ENCODE data around the gene CXCL3.

The CXCL3 gene

GRCh38 chr4:74039315-74039763 is 850 bp upstream of the CXCL3 start:
- Histone ChIP-seq H3K27ac (no peak overlapping the region), H3K4me3 (no peak overlapping the region), H3K36me3 (no peaks in the 10 kb centered on the region), H3K9me3 (peaks cover 9% of the 10 kb centered on the region), H3K4me1 (no peaks in the 10 kb centered on the region), H3K9ac (no peak overlapping the region), H4K20me1 (no peaks in the 10 kb centered on the region), H3K4me2 (no peak overlapping the region), H3K27me3 (no peaks in the 10 kb centered on the region)
- TF ChIP-seq Cebpa-rat (IDR thresholded peaks at IDR 0.05), result no peak

DNA sequence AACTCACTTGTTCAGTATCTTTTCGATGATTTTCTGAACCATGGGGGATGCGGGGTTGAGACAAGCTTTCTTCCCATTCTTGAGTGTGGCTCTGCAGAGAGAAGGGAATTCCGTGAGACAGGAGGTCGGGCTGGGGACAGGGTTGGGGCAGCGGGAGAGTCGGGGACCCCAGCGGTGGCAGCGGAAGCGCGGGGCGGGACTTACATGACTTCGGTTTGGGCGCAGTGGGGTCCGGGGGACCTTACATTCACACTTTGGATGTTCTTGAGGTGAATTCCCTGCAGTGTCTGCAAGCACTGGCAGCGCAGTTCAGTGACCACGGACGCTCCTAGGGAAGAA is 434 bp downstream of the CXCL3 start:
- Histone ChIP-seq H3K4me3 (no peak overlapping the region), H3K9me3 (peaks cover 9% of the 10 kb centered on the region), H3K9ac (no peak overlapping the region), H4K20me1 (no peaks in the 10 kb centered on the region), H3K27me3 (no peaks in the 10 kb centered on the region), H3K36me3 (no peaks in the 10 kb centered on the region), H3K4me1 (no peaks in the 10 kb centered on the region), H3K27ac (no peak overlapping the region), H3K4me2 (no peak overlapping the region)
- no peak for TF ChIP-seq Cebpa-rat (IDR thresholded peaks at IDR 0.05)

- Histone ChIP-seq H3K36me3 (no peaks in the 10 kb centered on the region), H3K9me3 (peaks cover 9% of the 10 kb centered on the region), H3K4me3 (no peak overlapping the region), H3K9ac (no peak overlapping the region), H3K27ac (no peak overlapping the region), H3K4me2 (no peak overlapping the region), H3K4me1 (no peaks in the 10 kb centered on the region), H3K27me3 (no peaks in the 10 kb centered on the region), H4K20me1 (no peaks in the 10 kb centered on the region)
- TF ChIP-seq Cebpa-rat (IDR thresholded peaks at IDR 0.05), result no peak
Measured at GRCh38 chr4:74037076-74037955, 1.2 kb downstream of the CXCL3 start.

DNA sequence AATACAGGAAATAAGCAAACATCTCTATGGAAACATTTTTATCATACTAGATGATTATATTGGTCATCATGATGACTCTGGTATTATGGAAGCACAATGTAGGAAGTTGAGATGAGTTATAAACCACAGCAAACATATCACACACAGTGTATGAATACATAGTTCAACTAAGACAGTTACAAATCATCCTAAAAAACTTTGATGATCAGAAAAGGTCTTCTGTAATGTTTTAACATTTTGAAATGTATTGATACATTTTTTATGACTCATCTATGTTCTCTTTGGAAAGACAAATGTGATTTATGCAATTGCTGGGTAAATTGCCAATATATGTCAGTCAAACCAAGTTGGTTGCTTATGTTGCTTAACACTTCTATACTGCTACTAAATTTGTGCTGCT is 4.8 kb downstream of the CXCL3 start:
- Histone ChIP-seq H3K27me3 (no peaks in the 10 kb centered on the region), H3K9me3 (peaks cover 7% of the 10 kb centered on the region), H3K4me1 (no peaks in the 10 kb centered on the region), H3K4me2 (no peak overlapping the region), H4K20me1 (no peaks in the 10 kb centered on the region), H3K27ac (no peak overlapping the region), H3K36me3 (no peaks in the 10 kb centered on the region), H3K4me3 (no peak overlapping the region), H3K9ac (no peak overlapping the region)
- no peak for TF ChIP-seq Cebpa-rat (IDR thresholded peaks at IDR 0.05)

GRCh38 chr4:74032064-74032463 is 6.4 kb downstream of the CXCL3 start:
- H3K4me3 ChIP-seq, result no peak overlapping the region
- no peaks in the 10 kb centered on the region for H3K9me3 ChIP-seq
- H3K9ac ChIP-seq, result no peak overlapping the region
- TF ChIP-seq Cebpa-rat (IDR thresholded peaks at IDR 0.05), result no peak
- no peak overlapping the region for H3K4me2 ChIP-seq
- H3K4me1 ChIP-seq, result no peaks in the 10 kb centered on the region
- no peaks in the 10 kb centered on the region for H4K20me1 ChIP-seq
- H3K27ac ChIP-seq, result no peak overlapping the region
- no peaks in the 10 kb centered on the region for H3K36me3 ChIP-seq
- H3K27me3 ChIP-seq, result no peaks in the 10 kb centered on the region

- H3K9ac ChIP-seq, result no peak overlapping the region
- H3K27ac ChIP-seq, result no peak overlapping the region
- H3K4me1 ChIP-seq, result no peaks in the 10 kb centered on the region
- no peaks in the 10 kb centered on the region for H4K20me1 ChIP-seq
- H3K9me3 ChIP-seq, result no peaks in the 10 kb centered on the region
- TF ChIP-seq Cebpa-rat (IDR thresholded peaks at IDR 0.05), result no peak
- no peak overlapping the region for H3K4me2 ChIP-seq
- no peak overlapping the region for H3K4me3 ChIP-seq
- no peaks in the 10 kb centered on the region for H3K27me3 ChIP-seq
- H3K36me3 ChIP-seq, result no peaks in the 10 kb centered on the region
Measured at GRCh38 chr4:74031576-74031975, 6.9 kb downstream of the CXCL3 start.

GRCh38 chr4:74030285-74030684 is 8.2 kb downstream of the CXCL3 start:
- Histone ChIP-seq H3K4me2 (no peak overlapping the region), H3K9me3 (0 out of 2 replicates have a peak, but pooled peaks cover 5% of the 10 kb centered on the region), H3K36me3 (no peaks in the 10 kb centered on the region), H3K4me3 (no peak overlapping the region), H4K20me1 (no peaks in the 10 kb centered on the region), H3K9ac (no peak overlapping the region), H3K27me3 (no peaks in the 10 kb centered on the region), H3K4me1 (no peaks in the 10 kb centered on the region), H3K27ac (no peak overlapping the region)
- no peak for TF ChIP-seq Cebpa-rat (IDR thresholded peaks at IDR 0.05)

GRCh38 chr4:74028504-74028903 is 10.0 kb downstream of the CXCL3 start:
- H3K4me2 ChIP-seq, result no peak overlapping the region
- TF ChIP-seq Cebpa-rat (IDR thresholded peaks at IDR 0.05), result no peak
- H3K4me1 ChIP-seq, result no peaks in the 10 kb centered on the region
- 0 out of 2 replicates have a peak, but pooled peaks cover 5% of the 10 kb centered on the region for H3K9me3 ChIP-seq
- no peaks in the 10 kb centered on the region for H3K27me3 ChIP-seq
- no peaks in the 10 kb centered on the region for H3K36me3 ChIP-seq
- H3K4me3 ChIP-seq, result no peak overlapping the region
- H3K9ac ChIP-seq, result no peak overlapping the region
- H4K20me1 ChIP-seq, result no peaks in the 10 kb centered on the region
- no peak overlapping the region for H3K27ac ChIP-seq

DNA sequence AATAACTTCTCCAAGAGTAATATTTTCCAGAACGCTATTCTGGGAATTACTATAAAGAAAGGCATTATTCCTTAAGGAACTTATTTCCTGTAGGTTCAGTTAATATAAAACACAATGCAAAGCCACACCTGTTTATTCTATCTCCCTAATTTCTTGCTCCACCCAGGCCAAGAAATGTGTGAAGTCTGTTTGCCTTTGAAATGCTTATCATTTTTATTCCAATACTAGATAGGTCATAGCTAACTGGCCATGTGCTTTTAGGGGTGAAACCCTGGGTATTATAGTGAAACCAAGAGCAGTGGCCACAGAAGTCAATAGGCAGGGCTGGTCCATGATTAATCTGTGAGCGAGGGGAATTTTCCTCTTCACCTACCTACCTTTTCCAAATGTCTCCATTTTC is 14.8 kb downstream of the CXCL3 start:
- no peaks in the 10 kb centered on the region for H3K27me3 ChIP-seq
- H3K4me1 ChIP-seq, result no peaks in the 10 kb centered on the region
- H3K4me2 ChIP-seq, result no peak overlapping the region
- H3K9me3 ChIP-seq, result 0 out of 2 replicates have a peak, but pooled peaks cover 5% of the 10 kb centered on the region
- H3K4me3 ChIP-seq, result no peak overlapping the region
- H3K36me3 ChIP-seq, result no peaks in the 10 kb centered on the region
- no peak overlapping the region for H3K9ac ChIP-seq
- no peak overlapping the region for H3K27ac ChIP-seq
- no peak for TF ChIP-seq Cebpa-rat (IDR thresholded peaks at IDR 0.05)
- no peaks in the 10 kb centered on the region for H4K20me1 ChIP-seq

DNA sequence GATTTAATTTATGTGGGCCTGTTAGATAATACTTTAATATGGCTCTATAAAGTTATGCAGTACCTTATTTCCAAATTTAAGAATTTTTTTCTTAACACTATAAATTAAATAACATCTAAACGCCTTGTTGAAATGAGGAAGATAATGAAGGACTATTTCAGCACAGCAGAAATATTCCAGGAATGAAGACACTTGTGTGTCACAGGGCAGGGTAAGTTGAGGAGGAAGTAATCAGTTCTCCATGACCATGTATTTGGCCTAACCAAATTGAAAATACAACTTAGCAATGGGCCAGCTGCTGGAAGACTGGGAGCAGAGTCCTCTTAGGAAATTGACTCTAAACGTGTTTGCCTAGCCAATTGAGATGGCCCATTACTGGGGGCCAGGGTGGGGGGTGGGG is 16.9 kb downstream of the CXCL3 start:
- TF ChIP-seq Cebpa-rat (IDR thresholded peaks at IDR 0.05), result no peak
- H3K9me3 ChIP-seq, result 0 out of 2 replicates have a peak, but pooled peaks cover 5% of the 10 kb centered on the region
- H3K27me3 ChIP-seq, result no peaks in the 10 kb centered on the region
- no peak overlapping the region for H3K4me3 ChIP-seq
- no peak overlapping the region for H3K9ac ChIP-seq
- H4K20me1 ChIP-seq, result no peaks in the 10 kb centered on the region
- no peaks in the 10 kb centered on the region for H3K4me1 ChIP-seq
- H3K27ac ChIP-seq, result no peak overlapping the region
- no peaks in the 10 kb centered on the region for H3K36me3 ChIP-seq
- H3K4me2 ChIP-seq, result no peak overlapping the region
